ENCODE measurements around the gene MUC6.

The MUC6 gene

GRCh38 chr11:1043563-1044096 lies 7.1 kb upstream of the MUC6 start:
- no peak overlapping the region for H4K91ac ChIP-seq (ENCODE audit: low read length)
- H3K4ac ChIP-seq (ENCODE audit: low read depth in 1 of 2, low read length in 2 of 2): no peak overlapping the region
- no peak overlapping the region for H3K23ac ChIP-seq (ENCODE audit: low read length in 2 of 2)
- no peak overlapping the region for H2AK5ac ChIP-seq (ENCODE audit: low read length, severe bottlenecking)
- no peak overlapping the region for H3K18ac ChIP-seq (ENCODE audit: low read depth in 1 of 2, low read length in 2 of 2)
- H3K27ac ChIP-seq (ENCODE audit: low read length, poor library complexity, severe bottlenecking): no peak overlapping the region
- no peaks in the 10 kb centered on the region for H3K36me3 ChIP-seq (ENCODE audit: control insufficient read depth in 1 of 2, insufficient read depth in 2 of 2, low read depth in 1 of 2, low read length in 2 of 2)
- H3K27me3 ChIP-seq (ENCODE audit: control insufficient read depth in 1 of 2, insufficient read depth in 1 of 2, low read length in 2 of 2): peaks cover 24 to 62% of the 10 kb centered on the region in 2 experiments
- DNase-seq: no peak
- no peak overlapping the region for H2BK5ac ChIP-seq (ENCODE audit: low read depth, low read length, poor library complexity, severe bottlenecking)
- H3K14ac ChIP-seq (ENCODE audit: low read length in 2 of 2): no peak overlapping the region
- no peak overlapping the region for H2AFZ ChIP-seq (ENCODE audit: low read depth, low read length)
- H2BK12ac ChIP-seq (ENCODE audit: low read length in 2 of 2): no peak overlapping the region
- H3K4me2 ChIP-seq (ENCODE audit: low read length, poor library complexity, severe bottlenecking): no peak overlapping the region
- H2BK15ac ChIP-seq (ENCODE audit: low read depth, poor library complexity, severe bottlenecking): no peak overlapping the region
- no peaks in the 10 kb centered on the region for H3K79me1 ChIP-seq (replicated peaks; ENCODE audit: low read length, poor library complexity, severe bottlenecking)
- H3K4me1 ChIP-seq (ENCODE audit: control insufficient read depth, insufficient read depth, low read depth, low read length): peaks cover 6% of the 10 kb centered on the region
- no peak overlapping the region for H3K9ac ChIP-seq (ENCODE audit: low read length)
- 86% methylated on average over 20 of the region's 20 CpGs for WGBS
- H3K4me3 ChIP-seq (ENCODE audit: insufficient read depth in 1 of 2, low read depth in 1 of 2, low read length in 2 of 2): peak overlapping the region in 1 of 2 experiments; percentile 20
- no peak overlapping the region for H4K8ac ChIP-seq (ENCODE audit: low read length)
- H3K9me3 ChIP-seq (ENCODE audit: control insufficient read depth, low read length): peaks cover 6% of the 10 kb centered on the region
- no peak overlapping the region for H2BK120ac ChIP-seq (ENCODE audit: low read depth, low read length)

- no peak overlapping the region for H3K4me2 ChIP-seq (ENCODE audit: low read length, poor library complexity, severe bottlenecking)
- H3K14ac ChIP-seq (ENCODE audit: low read length in 2 of 2): no peak overlapping the region
- H3K27me3 ChIP-seq (ENCODE audit: control insufficient read depth in 1 of 2, insufficient read depth in 1 of 2, low read length in 2 of 2): peaks cover 22 to 61% of the 10 kb centered on the region in 2 experiments
- no peak for DNase-seq
- no peak overlapping the region for H3K4ac ChIP-seq (ENCODE audit: low read depth in 1 of 2, low read length in 2 of 2)
- 87% methylated on average over 26 of the region's 26 CpGs for WGBS
- H3K9me3 ChIP-seq (ENCODE audit: control insufficient read depth, low read length): peaks cover 6% of the 10 kb centered on the region
- H2BK120ac ChIP-seq (ENCODE audit: low read depth, low read length): no peak overlapping the region
- H2BK15ac ChIP-seq (ENCODE audit: low read depth, poor library complexity, severe bottlenecking): no peak overlapping the region
- no peaks in the 10 kb centered on the region for H3K79me1 ChIP-seq (replicated peaks; ENCODE audit: low read length, poor library complexity, severe bottlenecking)
- H2BK5ac ChIP-seq (ENCODE audit: low read depth, low read length, poor library complexity, severe bottlenecking): no peak overlapping the region
- no peak overlapping the region for H4K91ac ChIP-seq (ENCODE audit: low read length)
- no peak overlapping the region for H3K27ac ChIP-seq (ENCODE audit: low read length, poor library complexity, severe bottlenecking)
- no peak overlapping the region for H3K9ac ChIP-seq (ENCODE audit: low read length)
- H3K4me3 ChIP-seq (ENCODE audit: insufficient read depth in 1 of 2, low read depth in 1 of 2, low read length in 2 of 2): no peak overlapping the region
- H3K18ac ChIP-seq (ENCODE audit: low read depth in 1 of 2, low read length in 2 of 2): no peak overlapping the region
- H2AFZ ChIP-seq (ENCODE audit: low read depth, low read length): no peak overlapping the region
- H3K23ac ChIP-seq (ENCODE audit: low read length in 2 of 2): no peak overlapping the region
- no peak overlapping the region for H2AK5ac ChIP-seq (ENCODE audit: low read length, severe bottlenecking)
- H3K36me3 ChIP-seq (ENCODE audit: control insufficient read depth in 1 of 2, insufficient read depth in 2 of 2, low read depth in 1 of 2, low read length in 2 of 2): no peaks in the 10 kb centered on the region
- H4K8ac ChIP-seq (ENCODE audit: low read length): no peak overlapping the region
- peaks cover 6% of the 10 kb centered on the region for H3K4me1 ChIP-seq (ENCODE audit: control insufficient read depth, insufficient read depth, low read depth, low read length)
- H2BK12ac ChIP-seq (ENCODE audit: low read length in 2 of 2): no peak overlapping the region
Observed at GRCh38 chr11:1042626-1043562, 6.4 kb upstream of the MUC6 start.

GRCh38 chr11:1041936-1042608 lies 5.6 kb upstream of the MUC6 start:
- Histone ChIP-seq H3K4me1 (ENCODE audit: control insufficient read depth, insufficient read depth, low read depth, low read length) (peaks cover 3% of the 10 kb centered on the region), H2AFZ (ENCODE audit: low read depth, low read length) (no peak overlapping the region), H3K4me3 (ENCODE audit: insufficient read depth in 1 of 2, low read depth in 1 of 2, low read length in 2 of 2) (no peak overlapping the region), H3K18ac (ENCODE audit: low read depth in 1 of 2, low read length in 2 of 2) (no peak overlapping the region), H3K79me1 (replicated peaks; ENCODE audit: low read length, poor library complexity, severe bottlenecking) (no peaks in the 10 kb centered on the region), H2BK5ac (ENCODE audit: low read depth, low read length, poor library complexity, severe bottlenecking) (no peak overlapping the region), H3K27ac (ENCODE audit: low read length, poor library complexity, severe bottlenecking) (no peak overlapping the region), H3K36me3 (ENCODE audit: control insufficient read depth in 1 of 2, insufficient read depth in 2 of 2, low read depth in 1 of 2, low read length in 2 of 2) (no peaks in the 10 kb centered on the region), H3K4me2 (ENCODE audit: low read length, poor library complexity, severe bottlenecking) (no peak overlapping the region), H2BK120ac (ENCODE audit: low read depth, low read length) (no peak overlapping the region), H3K9ac (ENCODE audit: low read length) (no peak overlapping the region), H4K91ac (ENCODE audit: low read length) (no peak overlapping the region), H3K4ac (ENCODE audit: low read depth in 1 of 2, low read length in 2 of 2) (no peak overlapping the region), H4K8ac (ENCODE audit: low read length) (no peak overlapping the region), H2AK5ac (ENCODE audit: low read length, severe bottlenecking) (no peak overlapping the region), H2BK12ac (ENCODE audit: low read length in 2 of 2) (no peak overlapping the region), H2BK15ac (ENCODE audit: low read depth, poor library complexity, severe bottlenecking) (no peak overlapping the region), H3K9me3 (ENCODE audit: control insufficient read depth, low read length) (peaks cover 6% of the 10 kb centered on the region), H3K27me3 (ENCODE audit: control insufficient read depth in 1 of 2, insufficient read depth in 1 of 2, low read length in 2 of 2) (peaks cover 14 to 59% of the 10 kb centered on the region in 2 experiments), H3K14ac (ENCODE audit: low read length in 2 of 2) (no peak overlapping the region), H3K23ac (ENCODE audit: low read length in 2 of 2) (no peak overlapping the region)
- DNase-seq: no peak
- 65% methylated on average over 17 of the region's 18 CpGs for WGBS

GRCh38 chr11:1041471-1041870 lies 5.0 kb upstream of the MUC6 start:
- WGBS: 82% methylated on average over 9 of the region's 9 CpGs
- no peak overlapping the region for H3K18ac ChIP-seq (ENCODE audit: low read depth in 1 of 2, low read length in 2 of 2)
- H3K36me3 ChIP-seq (ENCODE audit: control insufficient read depth in 1 of 2, insufficient read depth in 2 of 2, low read depth in 1 of 2, low read length in 2 of 2): no peaks in the 10 kb centered on the region
- peaks cover 10 to 60% of the 10 kb centered on the region in 2 experiments for H3K27me3 ChIP-seq (ENCODE audit: control insufficient read depth in 1 of 2, insufficient read depth in 1 of 2, low read length in 2 of 2)
- H3K9ac ChIP-seq (ENCODE audit: low read length): no peak overlapping the region
- no peak for DNase-seq
- H3K4me1 ChIP-seq (ENCODE audit: control insufficient read depth, insufficient read depth, low read depth, low read length): peaks cover 3% of the 10 kb centered on the region
- H3K4me3 ChIP-seq (ENCODE audit: insufficient read depth in 1 of 2, low read depth in 1 of 2, low read length in 2 of 2): no peak overlapping the region
- H2BK120ac ChIP-seq (ENCODE audit: low read depth, low read length): no peak overlapping the region
- no peak overlapping the region for H2BK5ac ChIP-seq (ENCODE audit: low read depth, low read length, poor library complexity, severe bottlenecking)
- no peak overlapping the region for H3K23ac ChIP-seq (ENCODE audit: low read length in 2 of 2)
- peaks cover 6% of the 10 kb centered on the region for H3K9me3 ChIP-seq (ENCODE audit: control insufficient read depth, low read length)
- no peak overlapping the region for H2AFZ ChIP-seq (ENCODE audit: low read depth, low read length)
- no peak overlapping the region for H3K27ac ChIP-seq (ENCODE audit: low read length, poor library complexity, severe bottlenecking)
- H3K4ac ChIP-seq (ENCODE audit: low read depth in 1 of 2, low read length in 2 of 2): no peak overlapping the region
- H3K4me2 ChIP-seq (ENCODE audit: low read length, poor library complexity, severe bottlenecking): no peak overlapping the region
- H2AK5ac ChIP-seq (ENCODE audit: low read length, severe bottlenecking): no peak overlapping the region
- no peak overlapping the region for H2BK12ac ChIP-seq (ENCODE audit: low read length in 2 of 2)
- no peak overlapping the region for H4K8ac ChIP-seq (ENCODE audit: low read length)
- no peak overlapping the region for H3K14ac ChIP-seq (ENCODE audit: low read length in 2 of 2)
- no peak overlapping the region for H4K91ac ChIP-seq (ENCODE audit: low read length)
- H2BK15ac ChIP-seq (ENCODE audit: low read depth, poor library complexity, severe bottlenecking): no peak overlapping the region
- H3K79me1 ChIP-seq (replicated peaks; ENCODE audit: low read length, poor library complexity, severe bottlenecking): no peaks in the 10 kb centered on the region

Data from mesenchymal stem cell (in vitro differentiated cells and primary cell).